Posterior vena cava (tissue), 2 donors: Measurements from ENCODE around the gene LCP1. TPM values are rescaled to one million over a fixed set of nuclear protein-coding genes. Genes with fewer than 3 reads are reported as not detected.
"Not testable (repeated sequence)": the region's sequence is repeated elsewhere in the genome, so short reads cannot be mapped to it uniquely, and the experiment has no call there.

Experiments used
- DNase-seq: peaks from one replicate; pipeline ENCODE4 v3.0.0-alpha.2; 2020; ENCODE audit warnings: low spot score
- intact Hi-C, 2 donors: fragments of 100-400 bp; cut with DNase I; formaldehyde crosslinking; loops; one replicate each; pipeline versions ENCODE4 v1.14.1 to v1.14.2; 2022 to 2023
- total RNA-seq, 2 donors: library from RNA; stranded (reverse); fragmentation: NEBNext Ultra II Directional; extraction: Animal tissue kit (Norgen Biotek cat#: 25700); gene quantifications; one replicate each; pipeline ENCODE4 v1.2.1, GENCODE V29; 2021
- donor health status: DM: yes; HTN: yes; CAD: no.
- donor health status: DM: yes; HTN: yes; CAD: no.

LCP1 gene
- total RNA-seq, 2 donors from 2014 or later: 72.8 to 73.8 TPM

DNA sequence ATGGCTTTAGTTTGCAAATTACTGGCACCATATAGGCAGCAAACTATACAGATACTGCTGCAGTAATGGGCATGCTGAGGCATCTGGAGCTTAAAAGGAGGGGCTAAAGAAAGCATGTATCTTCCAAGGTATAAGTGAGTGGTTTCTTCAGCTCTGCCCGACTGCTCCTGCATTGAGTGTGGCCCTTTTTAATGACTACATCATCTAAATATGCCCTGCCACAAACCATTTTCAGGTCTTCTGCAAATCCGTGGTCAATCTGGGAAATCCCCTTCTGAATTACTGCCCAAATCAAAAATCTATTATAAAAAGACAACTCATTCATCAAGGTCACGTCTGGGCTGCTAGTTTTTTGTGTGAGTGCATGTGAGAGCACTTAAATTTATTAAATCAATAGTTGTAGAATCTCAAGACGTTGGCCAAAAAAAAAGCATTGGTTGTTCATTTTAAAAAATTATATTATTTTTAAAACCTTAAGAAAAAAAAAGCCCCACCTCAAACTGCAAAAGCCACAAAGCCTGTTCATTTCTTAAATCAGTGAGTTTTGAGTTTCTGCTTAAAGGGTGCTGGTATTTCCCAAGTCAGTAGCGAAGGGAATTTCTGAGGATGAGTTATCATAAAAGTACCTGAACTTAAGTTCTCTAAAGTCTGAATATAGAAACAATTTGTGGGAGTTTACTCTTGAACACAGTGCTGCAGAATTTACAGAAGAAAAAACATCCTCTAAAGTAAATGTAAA lies 16.3 kb downstream of the LCP1 start:
- no peak for DNase-seq
- intact Hi-C loops: no loop called here

DNA sequence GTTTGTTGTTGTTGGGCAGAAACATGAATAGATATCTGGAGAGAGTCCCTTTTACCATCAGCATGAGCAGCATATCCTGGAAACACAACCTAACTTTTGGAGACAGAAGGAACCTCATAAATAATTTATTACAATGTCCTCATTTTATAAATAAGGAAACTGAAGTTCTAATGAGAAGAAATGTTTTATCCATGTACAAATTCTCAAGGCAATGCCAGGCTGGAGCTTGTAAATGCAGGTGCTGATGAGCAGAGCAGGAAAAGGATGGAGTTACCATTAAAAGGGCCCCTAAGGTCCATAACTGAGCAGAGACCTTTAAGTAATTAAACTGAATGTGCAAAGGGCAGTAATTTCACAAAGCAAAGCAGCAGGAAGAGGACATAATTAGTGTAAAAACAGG lies 17.3 kb downstream of the LCP1 start:
- intact Hi-C loops: no loop called here
- no peak for DNase-seq

DNA sequence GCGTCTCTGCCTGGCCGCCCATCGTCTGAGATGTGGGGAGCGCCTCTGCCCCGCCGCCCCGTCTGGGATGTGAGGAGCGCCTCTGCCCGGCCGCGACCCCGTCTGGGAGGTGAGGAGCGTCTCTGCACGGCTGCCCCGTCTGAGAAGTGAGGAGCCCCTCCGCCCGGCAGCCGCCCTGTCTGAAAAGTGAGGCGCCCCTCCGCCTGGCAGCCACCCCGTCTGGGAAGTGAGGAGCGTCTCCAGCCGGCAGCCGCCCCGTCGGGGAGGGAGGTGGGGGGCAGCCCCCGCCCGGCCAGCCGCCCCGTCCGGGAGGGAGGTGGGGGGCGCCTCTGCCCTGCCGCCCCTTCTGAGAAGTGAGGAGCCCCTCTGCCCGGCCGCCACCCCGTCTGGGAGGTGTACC lies 19.2 kb downstream of the LCP1 start:
- intact Hi-C loops, DNase-seq: not testable (repeated sequence)

DNA sequence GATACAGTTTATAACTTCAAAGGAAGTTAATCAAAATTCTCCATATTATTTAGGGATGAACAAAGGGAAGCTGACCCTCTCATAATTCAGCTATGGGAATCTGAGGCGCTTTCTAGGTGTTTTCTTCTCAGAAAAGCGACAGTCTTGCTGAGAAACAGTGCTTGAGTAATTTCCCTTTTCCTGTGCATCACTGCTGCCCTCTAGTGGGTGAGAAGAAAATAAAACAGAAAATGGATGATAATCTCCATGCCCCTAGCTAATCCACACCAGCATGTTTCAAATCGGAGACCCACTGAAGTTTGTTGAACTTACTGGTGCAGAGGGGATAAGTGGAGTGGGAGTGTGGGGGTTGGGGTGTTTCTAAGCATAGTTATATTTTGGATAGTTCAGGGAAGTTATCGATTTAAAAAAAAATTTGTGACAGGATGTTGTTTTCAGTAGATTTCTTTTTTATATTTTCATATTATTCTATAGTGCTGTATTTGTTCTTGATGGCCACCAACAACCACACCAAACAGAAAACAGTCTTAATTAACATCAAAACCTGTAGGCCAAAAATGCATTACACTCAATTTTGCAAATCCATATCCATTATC lies 21.4 kb downstream of the LCP1 start:
- no peak for DNase-seq
- intact Hi-C loops: no loop called here

DNA sequence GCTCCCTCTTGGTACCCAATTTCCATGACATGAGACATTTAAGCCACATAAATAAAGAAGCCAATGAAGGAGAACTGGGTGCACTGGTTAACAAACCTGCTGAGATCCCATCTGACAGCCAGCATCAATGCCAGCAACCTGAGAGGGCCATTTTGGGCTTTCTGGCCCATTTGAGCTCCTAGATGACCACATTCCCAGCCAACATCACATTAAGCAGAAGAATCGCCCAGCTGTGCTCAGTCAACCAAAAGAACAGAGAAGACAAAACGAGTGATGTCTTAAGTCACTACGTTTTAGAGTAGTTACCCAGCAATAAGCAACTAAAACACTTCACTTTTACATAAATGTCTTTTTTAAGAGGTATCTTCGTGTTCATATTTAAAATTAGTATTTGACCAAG lies 21.9 kb downstream of the LCP1 start:
- intact Hi-C loops: no loop called here
- no peak for DNase-seq

DNA sequence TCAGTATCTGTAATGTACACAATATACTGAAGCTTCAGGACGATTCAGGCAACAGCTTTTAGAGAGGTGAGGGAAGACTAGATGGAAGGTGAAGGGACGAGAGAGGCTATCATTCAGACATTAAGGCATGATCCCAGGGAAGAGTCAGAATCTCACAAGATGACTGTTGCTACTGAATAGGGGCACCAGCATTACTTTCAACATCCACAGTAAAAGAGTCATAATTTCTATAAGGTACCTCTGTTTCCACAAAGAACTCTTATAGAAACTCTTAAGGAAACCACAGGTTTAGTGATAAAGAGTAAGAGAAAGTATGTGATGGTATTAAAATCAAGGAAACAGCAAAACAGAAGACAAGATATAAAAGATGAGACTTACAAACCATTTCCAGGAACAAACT lies 23.0 kb downstream of the LCP1 start:
- intact Hi-C loops: no loop called here
- no peak for DNase-seq

DNA sequence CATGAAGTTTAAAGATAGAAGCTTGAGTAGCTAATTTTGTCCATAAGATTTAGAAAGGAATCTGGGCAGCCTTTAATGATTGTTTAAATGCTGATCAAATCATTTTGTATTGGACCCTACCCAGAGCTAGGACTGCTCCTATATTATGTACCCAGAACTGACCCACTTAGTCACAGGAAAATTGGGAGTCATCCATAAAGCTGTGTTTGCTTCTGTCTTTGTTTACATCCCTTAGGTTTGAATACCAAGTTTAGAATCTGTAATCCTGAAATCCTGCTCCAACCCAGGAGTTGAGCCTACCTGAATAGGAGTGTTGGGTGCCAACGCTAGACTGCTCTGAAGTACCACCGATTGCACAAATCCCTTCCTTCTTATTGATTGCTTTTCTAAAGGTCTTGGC lies 23.8 kb downstream of the LCP1 start:
- DNase-seq: no peak
- intact Hi-C loops: no loop called here

DNA sequence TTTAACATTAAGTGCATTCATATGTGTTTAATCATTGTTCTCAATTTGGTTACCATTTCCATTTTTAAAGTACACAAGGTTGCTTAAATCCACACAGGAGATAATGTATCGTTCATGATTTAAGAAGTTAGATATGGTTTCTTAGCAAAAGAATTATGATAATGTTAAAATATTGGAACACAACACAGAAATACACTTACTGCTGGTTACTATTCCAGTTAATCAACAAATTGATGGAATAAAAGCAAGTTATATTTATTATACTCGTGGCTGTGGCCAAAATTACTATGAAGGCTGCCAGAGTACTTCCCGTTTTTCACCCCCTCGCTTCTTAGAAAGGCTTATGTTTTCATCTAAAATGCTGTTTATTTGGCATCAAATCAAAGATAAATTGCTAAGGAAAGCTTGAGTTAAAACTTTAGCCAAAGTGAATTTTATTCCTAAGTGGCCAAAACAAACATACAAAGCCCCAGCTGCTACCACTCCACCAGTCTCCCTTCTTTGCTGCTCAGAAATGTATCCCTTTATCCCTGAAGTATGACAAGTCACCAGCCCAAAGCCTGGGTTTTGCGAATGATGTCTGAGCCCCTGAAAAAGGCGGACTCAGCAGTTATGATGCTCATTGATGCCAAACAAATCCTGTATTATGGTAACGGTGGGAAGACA lies 27.7 kb downstream of the LCP1 start:
- DNase-seq: no peak
- intact Hi-C loops: no loop called here

DNA sequence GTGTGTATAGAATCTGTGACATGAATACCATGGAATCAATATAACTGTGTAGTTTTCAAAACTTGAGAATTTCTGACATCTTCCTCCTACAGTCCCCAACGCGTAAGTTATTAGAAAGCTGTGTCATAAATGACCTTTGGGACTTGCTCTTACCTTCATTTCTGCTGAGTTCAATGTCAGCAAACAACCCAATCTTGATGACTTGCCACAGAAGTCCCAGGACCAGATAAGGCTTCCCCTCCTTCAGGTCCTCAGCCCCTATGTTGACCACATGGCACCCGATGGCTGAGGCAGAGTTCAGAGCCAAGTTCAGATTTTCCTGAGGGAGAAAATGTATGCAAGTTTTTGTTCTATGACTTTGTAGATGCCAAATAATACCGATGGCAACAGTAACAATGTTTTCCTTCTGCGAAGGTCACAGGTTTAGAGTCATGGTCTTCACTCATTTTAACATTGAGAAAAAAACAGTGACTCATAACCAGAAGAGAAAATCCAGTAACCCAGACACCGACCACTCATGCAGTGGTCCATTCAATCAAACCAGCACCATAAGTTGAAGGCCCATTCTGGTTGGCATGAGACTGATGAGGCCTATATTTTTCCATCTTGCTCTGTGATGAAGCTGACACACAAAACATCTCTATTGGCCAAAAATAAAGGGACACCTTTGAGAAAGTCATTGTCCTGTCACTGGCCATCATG lies 29.2 kb downstream of the LCP1 start:
- no peak for DNase-seq
- intact Hi-C loops: no loop called here

DNA sequence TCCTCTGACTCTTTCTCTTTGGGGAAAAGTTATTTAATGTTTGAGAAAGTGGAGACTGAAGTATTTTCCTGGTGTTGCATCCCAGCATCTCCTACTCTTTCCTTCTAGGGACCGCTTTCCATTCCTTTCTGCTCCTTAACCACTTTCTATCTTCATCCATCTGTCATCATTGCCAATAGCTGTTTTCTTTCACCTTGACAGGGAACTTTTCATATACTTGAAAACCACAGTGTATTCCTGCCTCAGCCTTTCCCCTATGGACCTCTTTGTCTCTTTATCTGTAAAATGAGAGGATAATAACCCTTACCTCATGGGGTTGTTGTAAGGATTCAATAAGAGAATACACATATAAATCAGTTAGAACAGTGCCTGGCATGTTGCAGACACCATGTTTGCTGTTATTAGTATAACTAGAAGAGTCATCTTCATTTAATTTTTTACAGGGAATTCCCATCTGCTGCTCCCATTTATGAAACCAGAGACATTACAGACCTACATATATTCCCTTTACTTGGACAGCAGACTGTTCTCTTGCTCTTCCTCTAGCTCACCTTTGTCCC lies 31.8 kb downstream of the LCP1 start:
- intact Hi-C loops: no loop called here

DNA sequence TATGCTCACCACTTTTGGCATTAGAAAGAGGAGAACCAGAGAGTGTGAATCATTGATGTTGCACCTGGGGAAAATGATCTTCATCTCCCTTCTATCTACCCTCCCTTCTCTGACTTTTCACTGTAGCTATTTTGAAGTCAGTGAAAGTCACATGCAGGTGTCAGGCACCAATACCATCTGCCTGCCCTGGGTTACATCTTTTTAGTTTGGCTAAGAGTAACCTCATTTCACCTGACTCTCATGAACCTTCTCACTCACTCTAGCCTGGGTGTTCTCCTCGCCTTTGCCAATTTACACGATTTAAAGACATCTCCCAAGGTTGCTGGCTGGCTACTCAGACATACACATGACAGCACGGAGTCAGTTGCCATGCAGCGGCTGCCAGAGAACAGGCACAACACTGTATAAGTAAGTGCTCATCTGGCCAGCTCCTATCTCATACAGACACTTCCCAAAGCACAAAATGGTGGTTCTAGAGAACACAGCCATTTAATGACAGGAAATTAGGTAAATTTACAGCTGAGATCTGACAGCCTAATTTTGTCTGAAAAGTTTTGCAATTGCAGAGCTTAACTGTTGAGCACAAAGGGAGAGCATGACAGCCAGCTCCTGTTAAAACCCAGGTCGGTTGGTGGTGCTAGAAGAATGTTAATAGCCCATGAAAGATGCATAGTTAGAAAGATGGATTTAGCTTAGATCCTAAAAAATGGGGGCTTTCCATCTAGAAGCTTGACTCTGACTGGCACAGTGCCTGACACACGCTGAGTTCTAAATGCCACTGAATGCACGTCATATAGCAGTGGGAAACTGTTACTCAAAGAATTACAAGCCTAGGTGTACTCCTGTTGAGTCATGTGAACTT lies 32.5 kb downstream of the LCP1 start:
- no peak for DNase-seq
- intact Hi-C loops: no loop called here

More for the DNA sequence above, 31.8 kb downstream of the LCP1 start:
- no peak for DNase-seq

DNA sequence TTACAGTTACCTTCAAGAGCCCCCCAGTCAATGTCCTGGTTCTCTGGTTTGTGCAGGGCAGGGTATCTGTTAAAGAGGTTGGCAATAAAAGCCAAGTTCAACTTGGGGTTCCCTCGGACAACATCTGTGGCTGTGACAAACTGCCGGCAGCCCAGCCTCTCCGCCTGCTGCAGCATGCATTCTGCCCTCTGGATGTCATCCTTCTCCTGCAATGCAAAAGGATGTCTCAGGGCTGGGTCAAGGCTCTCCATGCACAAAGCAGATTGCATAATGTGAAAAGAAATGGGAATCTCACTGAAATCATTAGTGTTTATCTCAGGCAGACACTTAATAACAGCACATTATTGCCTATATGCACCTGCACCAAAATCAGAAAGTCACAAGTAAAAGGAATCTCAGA lies 35.1 kb downstream of the LCP1 start:
- DNase-seq: no peak
- intact Hi-C loops: no loop called here

DNA sequence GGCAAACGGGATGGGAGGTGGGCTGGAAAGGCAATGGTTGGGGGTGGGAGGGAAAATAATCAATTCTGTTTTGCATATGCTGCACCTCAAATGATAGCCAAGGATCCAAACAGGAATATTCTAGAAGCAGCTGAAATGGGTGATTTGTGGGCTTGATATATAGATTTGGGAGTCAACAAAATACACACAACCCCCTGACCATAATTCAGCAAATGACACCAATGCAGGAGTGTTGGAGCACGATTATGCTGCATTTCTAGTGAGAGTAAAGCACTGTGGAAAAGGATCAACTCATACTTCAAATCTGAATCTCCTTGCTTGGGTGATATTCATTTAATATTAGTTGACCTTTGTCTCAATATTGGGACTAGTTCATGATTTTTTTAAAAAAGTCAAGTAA lies 36.0 kb downstream of the LCP1 start:
- intact Hi-C loops: no loop called here
- DNase-seq: no peak

DNA sequence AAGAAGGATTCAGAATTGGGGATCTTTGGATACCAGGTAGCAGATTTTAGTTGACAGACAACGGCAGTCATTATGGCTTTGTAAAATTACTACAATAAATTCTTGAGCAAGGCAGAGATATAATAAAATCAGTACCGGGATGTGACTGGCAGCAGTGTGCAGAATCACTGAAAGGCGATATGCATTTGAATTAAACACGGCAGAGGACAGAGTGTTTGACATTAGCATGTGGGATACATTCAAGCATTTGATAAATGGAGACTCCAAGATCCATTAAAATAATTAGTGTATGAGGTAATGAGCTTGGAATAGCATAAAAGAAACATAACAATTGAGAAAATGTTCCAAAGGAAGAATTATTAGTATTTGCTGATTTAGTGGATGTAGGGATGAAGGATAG lies 36.8 kb downstream of the LCP1 start:
- intact Hi-C loops: no loop called here
- DNase-seq: no peak

DNA sequence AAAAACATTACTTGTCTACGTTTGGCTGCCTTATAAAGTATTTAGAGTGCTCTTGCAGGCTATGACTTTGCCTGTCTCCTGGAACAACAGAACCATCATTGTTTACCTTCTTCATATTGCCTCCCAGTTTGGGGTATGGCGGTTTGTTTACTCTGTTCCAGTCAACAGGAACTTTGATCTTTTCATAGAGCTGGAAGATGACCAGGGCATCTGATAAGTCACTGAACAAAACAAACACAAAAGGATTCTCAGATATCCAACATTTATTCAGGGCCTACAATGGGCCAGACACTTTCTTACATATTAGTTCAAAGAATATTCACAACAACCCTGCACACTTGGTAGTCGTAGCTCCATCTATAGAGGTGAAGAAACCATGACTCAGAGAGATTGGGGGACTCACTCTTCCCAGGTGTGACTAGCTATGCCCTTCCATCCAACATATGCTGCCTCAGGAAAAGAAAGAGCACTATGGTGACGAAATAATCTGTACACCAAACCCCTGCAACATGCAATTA lies 38.7 kb downstream of the LCP1 start:
- no peak for DNase-seq
- intact Hi-C loops: no loop called here

DNA sequence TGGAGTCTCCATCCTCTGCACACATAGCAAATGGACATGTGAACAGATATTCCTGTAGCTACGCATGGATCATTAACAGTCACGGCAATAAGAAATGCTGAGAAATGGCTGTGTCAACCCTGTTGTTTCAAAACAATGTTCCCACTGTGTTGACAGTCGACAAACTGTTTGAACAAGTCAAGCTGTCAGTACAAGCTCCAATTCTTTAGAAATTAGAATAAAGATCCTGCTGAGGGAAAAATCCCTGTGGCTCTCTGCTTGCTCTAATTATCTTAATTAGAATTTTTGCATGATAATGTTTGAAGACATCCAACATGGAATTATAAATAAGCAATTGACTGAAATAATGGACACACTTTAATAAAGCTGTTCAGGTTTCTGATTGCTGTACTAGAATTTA lies 39.2 kb downstream of the LCP1 start:
- no peak for DNase-seq
- intact Hi-C loops: no loop called here

DNA sequence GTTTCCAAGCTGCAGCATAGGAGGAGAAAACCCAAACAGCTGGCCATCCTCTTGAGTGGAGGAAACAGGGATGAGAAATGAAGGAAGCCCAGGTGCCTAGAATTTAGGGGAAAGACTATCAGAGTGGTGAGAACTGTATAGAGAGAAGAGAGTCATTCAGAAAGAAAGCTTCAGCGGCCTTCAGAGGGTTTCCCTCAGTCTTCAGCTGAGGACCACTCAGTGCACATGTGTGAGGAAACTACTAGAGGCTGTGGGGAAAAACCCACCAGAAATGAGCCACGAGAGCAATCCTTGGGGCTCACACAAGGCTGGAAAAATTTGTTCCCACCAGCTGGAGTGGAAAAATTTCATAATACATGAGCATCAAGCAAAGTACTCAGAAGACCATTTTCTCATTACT lies 41.9 kb downstream of the LCP1 start:
- intact Hi-C loops: no loop called here
- DNase-seq: no peak

DNA sequence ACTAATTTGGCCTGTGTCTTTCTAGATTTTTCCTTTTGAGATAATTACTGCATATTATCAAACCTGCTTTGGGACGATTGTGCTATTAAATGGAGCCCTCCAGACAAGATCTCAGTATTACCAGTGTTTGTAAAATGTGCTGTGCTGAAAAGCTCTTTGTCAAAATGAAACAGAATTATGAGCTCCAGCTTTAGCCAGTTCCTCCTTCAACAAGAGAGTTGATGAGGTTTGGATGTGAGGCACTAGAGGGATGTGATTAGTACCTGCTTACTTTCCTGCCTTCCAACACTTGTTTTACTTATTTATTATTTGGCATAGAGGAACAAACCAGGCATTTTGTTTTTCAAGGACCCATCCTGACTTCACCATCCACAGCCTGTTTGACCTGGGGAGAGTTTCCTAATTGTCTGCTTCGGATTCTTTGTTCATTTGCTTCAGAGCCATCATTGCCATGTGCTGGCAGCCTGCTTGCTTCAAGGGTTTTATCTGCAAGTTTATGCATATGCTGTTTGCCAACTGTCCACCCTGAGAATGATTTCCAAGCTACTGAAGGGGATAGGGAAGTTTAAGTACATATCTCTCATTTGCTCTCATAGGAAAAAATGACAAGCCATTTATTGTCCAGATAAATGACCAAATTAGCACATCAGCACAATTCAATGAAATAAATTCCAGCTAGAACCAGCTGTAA lies 44.2 kb downstream of the LCP1 start:
- no peak for DNase-seq
- intact Hi-C loops: no loop called here
